Right ventricle myocardium inferior (tissue), 1 donor: ENCODE results near the gene PLGRKT. TPM values are rescaled to one million over a fixed set of nuclear protein-coding genes. Genes with fewer than 3 reads are reported as not detected.
"Not testable (repeated sequence)": the region's sequence is repeated elsewhere in the genome, so short reads cannot be mapped to it uniquely, and the experiment has no call there.

Experiments
- ATAC-seq: fragments of 200-7000 bp; cut with Tn5 transposase; one replicate; pipeline ENCODE4 v1.9.1; 2020; ENCODE audit warnings: mild to moderate bottlenecking, moderate library complexity
- DNase-seq: peaks from one replicate; pipeline ENCODE4 v3.0.0; 2021; ENCODE audit errors: missing footprints
- intact Hi-C: fragments of 100-400 bp; cut with DNase I; formaldehyde crosslinking; loops from one replicate; pipeline ENCODE4 v1.11.0; 2022
- long read RNA-seq: library from polyadenylated mRNA; unstranded; transcript quantifications from one replicate; pipeline ENCODE4 v2.0.0, GENCODE V29; 2021
- total RNA-seq: library from RNA; stranded (reverse); fragmentation: NEBNext Ultra II Directional; extraction: Animal tissue kit (Norgen Biotek cat#: 25700); gene quantifications from one replicate; pipeline ENCODE4 v1.2.1, GENCODE V29; 2021
- donor health status: DM: no; HTN: yes; CAD: no; lungs with severe emphysema.

PLGRKT gene, protein sequence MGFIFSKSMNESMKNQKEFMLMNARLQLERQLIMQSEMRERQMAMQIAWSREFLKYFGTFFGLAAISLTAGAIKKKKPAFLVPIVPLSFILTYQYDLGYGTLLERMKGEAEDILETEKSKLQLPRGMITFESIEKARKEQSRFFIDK
- total RNA-seq: 44.3 TPM
- long read RNA-seq, transcript PLGRKT-201 (6 exons, 932 nt): major isoform, 18 of 30 reads
- long read RNA-seq, partial matches to known transcripts: 0 of 30 reads
- long read RNA-seq, other reads (novel, unspliced or antisense): 12 of 30 reads

DNA sequence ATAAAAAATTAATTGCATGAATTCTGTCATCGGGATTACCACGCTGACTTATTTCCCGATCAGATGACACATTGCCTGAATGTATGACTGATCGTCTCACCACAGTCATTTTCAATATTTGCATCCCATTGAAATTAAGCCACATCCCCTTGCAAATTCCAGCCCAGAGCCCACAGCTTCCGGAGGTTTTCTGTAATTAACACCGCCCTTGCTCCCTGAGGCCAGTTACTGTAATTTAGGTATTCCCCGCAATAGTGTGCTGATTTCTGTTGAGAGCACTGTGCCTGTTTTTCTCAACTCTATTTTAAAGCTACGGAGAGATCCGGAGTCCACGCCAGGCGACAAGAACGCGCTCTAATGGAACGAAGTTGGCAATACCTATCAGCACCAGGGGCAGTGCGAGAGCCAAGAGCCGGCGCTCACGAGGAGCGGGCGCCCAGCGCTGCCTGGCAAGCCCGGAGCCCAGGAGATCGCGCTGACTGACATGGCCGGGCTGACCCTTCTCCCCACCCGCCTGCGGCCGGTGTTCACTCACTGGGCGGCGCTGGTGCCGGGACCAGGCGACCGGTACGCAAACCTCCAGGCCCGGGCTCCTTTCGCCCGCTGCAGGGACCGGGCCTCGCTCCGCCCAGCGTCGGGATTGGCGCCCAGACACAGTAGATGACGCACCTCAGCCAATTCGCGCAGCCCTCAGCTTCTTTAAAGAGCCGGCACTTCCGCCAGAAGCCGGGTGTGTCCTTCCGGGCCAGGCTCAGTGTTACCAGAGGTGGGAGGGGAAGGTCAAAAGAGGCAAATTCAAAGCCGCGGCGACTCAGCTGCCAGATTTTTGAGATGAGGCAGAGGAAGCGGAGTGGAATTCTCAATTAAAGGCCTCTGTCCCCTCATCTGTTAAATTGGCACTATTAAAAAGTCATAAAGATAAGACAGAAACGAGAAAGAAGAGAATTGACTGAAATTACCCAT lies at the start of gene PLGRKT:
Gene PLGRKT, minus strand, starts transcription at position 672 of the 963 bp plus-strand sequence. CDS start 5,948 bp downstream, outside the sequence.
- DNase-seq (peak; percentile 99), ATAC-seq (peak; percentile 99)
- intact Hi-C loops: no loop called here

- ATAC-seq: no peak
- intact Hi-C loops: no loop called here
- DNase-seq: no peak
Measured at GRCh38 chr9:5486988-5487387, 49.3 kb upstream of the PLGRKT start.

- DNase-seq (no peak), ATAC-seq (no peak)
- intact Hi-C loops: no loop called here
Measured at GRCh38 chr9:5485378-5486085, 47.8 kb upstream of the PLGRKT start.

DNA sequence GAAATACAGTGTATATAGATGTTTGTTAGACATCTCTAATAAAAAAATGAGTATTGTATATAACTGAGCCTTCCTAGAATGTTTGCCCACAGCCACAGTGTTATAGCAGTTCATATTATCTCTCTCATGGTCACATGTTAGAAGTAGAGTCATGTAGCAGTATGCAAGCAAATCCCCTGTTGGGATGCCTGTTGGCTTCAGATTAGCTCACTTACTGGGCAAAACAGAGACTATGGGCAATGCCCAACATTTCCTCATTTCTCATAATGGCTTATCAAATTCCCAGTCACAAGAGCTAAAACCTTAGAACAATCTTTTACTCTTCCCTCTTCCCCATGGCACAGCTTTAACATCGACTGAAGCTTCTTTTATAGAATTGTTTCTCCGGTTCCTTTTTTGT lies 45.6 kb upstream of the PLGRKT start:
- ATAC-seq (no peak), DNase-seq (no peak)
- intact Hi-C loops: no loop called here

- ATAC-seq: no peak
- no peak for DNase-seq
- intact Hi-C loops: no loop called here
Measured at GRCh38 chr9:5482194-5482593, 44.5 kb upstream of the PLGRKT start.

DNA sequence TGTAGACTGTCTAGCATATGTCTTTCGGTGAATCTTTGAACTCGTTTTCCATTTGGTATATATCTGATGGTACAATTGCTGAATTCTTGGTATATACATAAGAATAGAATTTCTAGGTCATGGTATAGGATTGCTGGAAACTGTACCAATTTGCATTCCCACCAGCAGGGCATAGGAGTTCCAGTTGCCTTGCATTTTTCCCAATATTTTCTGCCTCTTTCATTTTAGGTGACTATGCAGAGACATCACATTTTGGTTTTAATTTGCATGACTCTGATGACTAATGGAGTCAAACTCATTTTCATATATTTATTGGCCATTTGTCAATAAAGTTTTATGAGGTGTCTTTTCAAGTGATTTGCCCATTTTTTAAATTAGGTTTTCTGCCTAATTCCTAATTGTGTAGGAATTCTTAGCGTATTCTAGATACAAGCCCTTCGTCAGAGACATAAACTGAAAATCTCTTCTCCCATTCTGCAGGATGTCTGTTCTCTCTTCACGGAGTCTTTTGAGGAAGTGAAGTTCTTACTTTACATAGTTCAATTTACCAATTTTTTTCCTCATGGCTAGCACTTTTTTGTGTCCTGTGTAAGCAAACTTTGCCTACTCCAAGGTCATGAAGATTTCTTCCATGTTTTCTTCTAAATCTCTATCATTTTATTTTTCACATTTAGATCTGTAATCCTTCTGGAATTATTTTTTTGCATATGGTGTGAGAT lies 43.8 kb upstream of the PLGRKT start:
- no peak for ATAC-seq
- no peak for DNase-seq
- intact Hi-C loops: no loop called here

- intact Hi-C loops: no loop called here
- DNase-seq (no peak), ATAC-seq (no peak)
Measured at GRCh38 chr9:5480919-5481318, 43.2 kb upstream of the PLGRKT start.

DNA sequence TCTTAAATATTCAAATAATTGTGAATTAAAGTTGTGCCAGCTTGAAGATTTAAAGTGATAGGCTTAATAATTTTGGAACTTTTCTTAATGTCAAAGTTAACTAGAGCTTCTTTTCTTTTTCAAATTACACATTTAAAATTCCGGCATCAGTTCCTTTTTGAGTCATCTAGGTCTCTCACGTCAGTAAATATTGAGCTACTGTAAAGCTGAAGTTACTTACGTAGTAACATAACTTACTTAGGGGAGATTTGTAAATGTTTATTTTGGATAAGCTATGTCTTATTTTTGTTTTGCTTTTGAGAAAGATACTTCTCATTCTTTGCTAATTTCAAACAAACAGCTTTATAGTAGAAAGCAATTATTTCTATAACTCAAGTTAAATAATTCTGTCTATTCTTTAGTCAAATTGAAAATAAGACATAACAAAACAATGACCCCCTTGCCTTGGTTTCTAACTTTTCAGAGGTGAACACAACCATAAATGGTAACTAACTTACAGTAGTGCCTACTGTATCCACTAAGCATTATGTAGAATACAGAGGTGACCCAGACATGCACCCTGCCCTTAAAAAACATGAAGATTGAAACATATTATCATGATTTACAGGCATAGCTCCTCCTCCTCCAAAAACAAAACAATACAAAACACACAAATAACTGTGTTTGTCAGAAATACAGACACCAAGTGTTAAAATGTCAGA lies 42.4 kb upstream of the PLGRKT start:
- intact Hi-C loops: no loop called here
- DNase-seq (no peak), ATAC-seq (no peak)

DNA sequence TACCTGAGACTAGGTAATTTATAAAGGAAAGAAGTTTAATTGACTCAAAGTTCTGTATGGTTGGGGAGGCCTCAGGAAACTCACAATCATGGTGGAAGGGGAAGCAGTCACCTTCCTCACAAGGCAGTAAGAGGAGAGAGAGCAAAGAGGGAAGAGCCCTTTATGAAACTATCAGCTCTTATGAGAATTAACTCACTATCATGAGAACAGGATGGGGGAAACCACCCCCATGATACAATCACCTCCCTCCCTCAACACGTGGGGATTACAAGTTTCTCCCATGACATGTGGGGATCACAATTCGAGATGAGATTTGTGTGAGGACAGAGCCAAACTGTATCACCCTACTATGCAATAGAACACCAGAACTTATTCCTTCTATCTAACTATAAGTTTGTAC lies 40.5 kb upstream of the PLGRKT start:
- ATAC-seq (no peak), DNase-seq (no peak)
- intact Hi-C loops: no loop called here

GRCh38 chr9:5475611-5476010 lies 37.9 kb upstream of the PLGRKT start:
- ATAC-seq, DNase-seq, intact Hi-C loops: not testable (repeated sequence)

- DNase-seq (no peak), ATAC-seq (no peak)
- intact Hi-C loops: no loop called here
Measured at GRCh38 chr9:5470816-5471215, 33.1 kb upstream of the PLGRKT start.

GRCh38 chr9:5470122-5470521 lies 32.4 kb upstream of the PLGRKT start:
- DNase-seq: no peak
- intact Hi-C loops: no loop called here
- ATAC-seq: no peak

DNA sequence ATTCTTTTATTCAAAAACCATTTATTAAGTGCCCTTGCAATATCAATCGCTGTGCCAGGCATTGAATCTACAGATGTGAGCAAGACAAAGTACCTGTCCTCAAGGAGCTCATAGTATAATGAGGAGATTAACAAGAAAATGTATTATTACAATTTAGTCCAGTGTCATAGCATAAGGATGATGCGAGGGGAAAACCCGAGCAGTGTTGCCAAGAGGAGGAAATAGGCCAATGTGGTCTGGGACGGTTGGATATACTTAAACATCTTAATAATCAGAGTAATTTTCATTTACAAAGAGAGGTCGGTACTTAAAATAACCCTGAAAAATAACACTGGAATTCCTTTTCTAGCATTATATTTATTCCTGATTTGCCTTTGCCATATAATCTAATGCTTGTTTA lies 31.1 kb upstream of the PLGRKT start:
- intact Hi-C loops: no loop called here
- DNase-seq: no peak
- ATAC-seq: no peak

- ATAC-seq (no peak), DNase-seq (no peak)
- intact Hi-C loops: no loop called here
Measured at GRCh38 chr9:5466766-5467165, 29.0 kb upstream of the PLGRKT start.

DNA sequence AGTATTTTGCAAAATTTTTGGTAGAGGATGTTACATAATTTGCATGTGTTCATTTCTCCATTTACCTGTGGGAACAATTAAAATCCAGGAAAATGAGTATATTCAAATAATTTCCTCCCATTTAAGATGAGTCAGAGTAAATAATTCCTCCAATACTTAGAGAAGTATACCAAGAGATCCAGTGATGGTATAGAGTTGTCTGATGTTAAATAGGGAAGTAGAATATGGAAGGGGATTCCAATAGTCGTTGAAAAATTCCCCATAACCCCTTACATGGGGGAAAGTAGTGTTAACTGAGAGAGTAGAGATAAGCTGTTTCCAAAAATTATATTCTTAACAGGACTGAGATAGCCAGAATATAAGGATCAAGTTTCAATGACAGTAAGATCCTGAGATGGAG lies 28.3 kb upstream of the PLGRKT start:
- no peak for DNase-seq
- ATAC-seq: no peak
- intact Hi-C loops: no loop called here

- DNase-seq: peak; percentile 68
- ATAC-seq, intact Hi-C loops: not testable (repeated sequence)
Measured at GRCh38 chr9:5464831-5465330, 27.2 kb upstream of the PLGRKT start.

- DNase-seq (no peak), ATAC-seq (no peak)
- intact Hi-C loops: no loop called here
Measured at GRCh38 chr9:5460157-5460556, 22.4 kb upstream of the PLGRKT start.

DNA sequence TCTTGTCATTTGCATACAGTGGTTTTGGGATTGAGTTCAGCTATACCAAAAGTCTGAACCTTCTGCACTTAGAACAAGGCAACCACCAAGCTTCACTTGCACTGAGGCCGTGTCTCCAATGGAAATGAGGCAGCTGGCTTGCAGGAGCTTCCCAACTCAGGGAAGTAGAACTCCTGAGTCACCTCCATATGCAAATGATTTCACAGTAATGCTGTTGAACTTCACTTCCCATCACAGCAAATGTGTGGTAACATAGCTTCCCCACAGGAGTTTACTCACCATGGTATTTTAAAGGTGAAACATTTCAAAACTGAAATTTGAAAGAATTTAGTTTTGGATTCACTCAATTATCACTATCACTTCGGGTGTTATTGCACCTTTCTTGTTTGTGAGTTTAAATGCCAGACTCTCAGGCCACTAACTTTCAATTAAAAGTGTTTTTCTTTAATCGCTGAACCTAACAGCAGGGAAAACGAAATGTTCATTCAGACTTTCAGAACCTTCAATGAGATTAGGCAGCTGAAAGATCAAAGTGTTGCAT lies 21.6 kb upstream of the PLGRKT start:
- ATAC-seq: no peak
- intact Hi-C loops: loop anchor here (10.0 kb wide), 1 partner anchor 715 kb away; the partner anchor contains the start of gene AK3
- no peak for DNase-seq
